ENCODE measurements around the gene HUNK.

- TF ChIP-seq RARB (CRISPR knock-in tag; IDR thresholded peaks at IDR 0.05) (no peak), POU6F1 (CRISPR knock-in tag; IDR thresholded peaks at IDR 0.05; ENCODE audit: borderline replicate concordance, low read depth) (no peak), ZFP30 (CRISPR knock-in tag; IDR thresholded peaks at IDR 0.05) (no peak), CREB5 (CRISPR knock-in tag; IDR thresholded peaks at IDR 0.05; ENCODE audit: low read depth) (no peak), PATZ1 (CRISPR knock-in tag; IDR thresholded peaks at IDR 0.05; ENCODE audit: borderline replicate concordance) (no peak), ZNF70 (CRISPR knock-in tag; IDR thresholded peaks at IDR 0.05) (no peak), OSR1 (CRISPR knock-in tag; IDR thresholded peaks at IDR 0.05) (no peak), PPARA (CRISPR knock-in tag; IDR thresholded peaks at IDR 0.05; ENCODE audit: borderline replicate concordance) (no peak), ISL1 (CRISPR knock-in tag; IDR thresholded peaks at IDR 0.05) (no peak)
Observed at GRCh38 chr21:31999810-32000468, 127.1 kb downstream of the HUNK start.

Measured in SK-N-SH treated with all-trans-retinoic acid at 6 μM for 48 hours (cell line).